Stimulated activated effector memory CD8-positive, alpha-beta T cell treated with anti-CD3 and anti-CD28 coated beads, Interleukin-12 subunit alpha, Interleukin-12 subunit beta, amount 100 ng/mL, for 72 hours (primary cell): ENCODE measurements around the gene FGF22.

ENCODE experiments used
- ATAC-seq: fragments of 150-1000 bp; cut with Tn5 transposase; 2 replicates; pipeline ENCODE4 v1.10.0; 2021
- DNase-seq, 2 donors: peaks; one replicate each; pipeline ENCODE4 v3.0.0; 2021 to 2022; ENCODE audit warnings: low spot score in 2 of 2
- H3K27ac Mint-ChIP-seq: one replicate; pipeline ENCODE4 v1.8.0; 2022; ENCODE audit warnings: mild to moderate bottlenecking, mixed read lengths
- H3K36me3 Mint-ChIP-seq: one replicate; pipeline ENCODE4 v1.8.0; 2022; ENCODE audit warnings: mild to moderate bottlenecking, mixed read lengths
- H3K4me1 Mint-ChIP-seq: one replicate; pipeline ENCODE4 v1.8.0; 2022; ENCODE audit warnings: mixed read lengths
- H3K4me3 Mint-ChIP-seq: one replicate; pipeline ENCODE4 v1.8.0; 2022; ENCODE audit warnings: mild to moderate bottlenecking, mixed read lengths
- H3K9me3 Mint-ChIP-seq: one replicate; pipeline ENCODE4 v1.8.0; 2022; ENCODE audit warnings: mixed read lengths

The FGF22 gene

DNA sequence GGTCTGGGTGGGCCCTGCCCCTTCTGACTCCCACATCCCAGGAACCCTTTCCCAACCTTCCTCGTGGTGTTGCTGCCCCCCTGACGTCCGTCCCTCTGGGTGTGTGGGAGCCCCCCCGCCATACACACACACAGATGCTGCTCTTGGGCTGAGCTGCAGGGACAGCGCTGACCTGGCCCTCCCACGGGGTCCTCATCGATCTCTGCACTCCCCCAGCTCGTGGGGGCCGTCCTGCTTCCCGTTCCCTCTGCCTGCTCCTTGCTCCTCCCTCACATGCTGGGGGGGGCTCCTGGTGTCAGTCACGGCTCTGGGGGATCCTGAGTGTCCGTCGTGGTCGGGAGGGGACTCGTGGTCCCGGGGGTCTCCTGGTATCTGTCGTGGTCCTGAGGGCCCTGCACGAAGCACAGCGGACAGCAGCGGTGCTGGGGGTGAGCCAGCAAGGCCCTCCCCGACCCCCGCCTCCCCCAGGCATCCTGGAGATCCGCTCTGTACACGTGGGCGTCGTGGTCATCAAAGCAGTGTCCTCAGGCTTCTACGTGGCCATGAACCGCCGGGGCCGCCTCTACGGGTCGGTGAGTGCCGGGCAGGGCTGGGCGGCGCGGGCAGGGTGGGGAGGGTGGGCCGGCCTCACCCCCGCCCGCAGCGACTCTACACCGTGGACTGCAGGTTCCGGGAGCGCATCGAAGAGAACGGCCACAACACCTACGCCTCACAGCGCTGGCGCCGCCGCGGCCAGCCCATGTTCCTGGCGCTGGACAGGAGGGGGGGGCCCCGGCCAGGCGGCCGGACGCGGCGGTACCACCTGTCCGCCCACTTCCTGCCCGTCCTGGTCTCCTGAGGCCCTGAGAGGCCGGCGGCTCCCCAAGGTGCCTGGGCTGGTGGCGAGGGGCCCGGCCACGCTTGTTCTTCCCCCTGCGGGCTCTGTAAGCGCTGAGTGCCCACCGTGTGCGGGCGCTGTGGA lies 3.4 kb downstream of the FGF22 start:
- Mint-ChIP-seq H3K36me3 (peaks cover 45% of the 10 kb centered on the region), H3K9me3 (no peaks in the 10 kb centered on the region), H3K27ac (no peak overlapping the region), H3K4me1 (peaks cover 8% of the 10 kb centered on the region), H3K4me3 (no peak overlapping the region)
- DNase-seq (no peak), ATAC-seq (no peak)

- Mint-ChIP-seq H3K9me3 (no peaks in the 10 kb centered on the region), H3K27ac (no peak overlapping the region), H3K4me3 (no peak overlapping the region), H3K4me1 (peaks cover 8% of the 10 kb centered on the region), H3K36me3 (peaks cover 51% of the 10 kb centered on the region)
- ATAC-seq (no peak), DNase-seq (no peak)
These were observed 4.1 kb downstream of the FGF22 start for GRCh38 chr19:643736-644135.

- peak overlapping the region; percentile 37 for H3K27ac Mint-ChIP-seq
- no peak for ATAC-seq
- no peak for DNase-seq
- peaks cover 3% of the 10 kb centered on the region for H3K4me1 Mint-ChIP-seq
- H3K4me3 Mint-ChIP-seq: no peak overlapping the region
- H3K36me3 Mint-ChIP-seq: peaks cover 54% of the 10 kb centered on the region
- H3K9me3 Mint-ChIP-seq: no peaks in the 10 kb centered on the region
These were observed 4.7 kb downstream of the FGF22 start for GRCh38 chr19:644363-644762.

DNA sequence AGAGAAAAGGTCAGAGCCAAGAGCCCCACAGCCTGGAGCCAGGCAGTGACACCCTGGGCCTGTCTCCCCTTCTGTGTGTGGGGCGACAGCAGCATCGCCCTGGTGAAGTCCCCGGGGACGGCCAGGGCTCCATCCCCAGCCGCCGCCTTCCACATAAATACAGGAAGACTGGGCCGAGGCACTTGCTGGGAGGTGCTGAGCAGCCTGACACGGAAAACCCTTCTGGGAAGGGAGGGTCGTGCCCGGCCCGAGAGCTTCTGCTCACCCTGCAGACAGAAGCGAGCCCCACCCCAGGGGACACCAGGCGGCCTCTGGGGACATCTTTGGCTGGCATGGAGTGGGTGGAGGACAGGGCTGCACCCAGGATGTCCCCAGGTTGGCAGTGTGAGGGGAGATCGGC lies 5.1 kb downstream of the FGF22 start:
- no peak for ATAC-seq
- no peak for DNase-seq
- Mint-ChIP-seq H3K9me3 (no peaks in the 10 kb centered on the region), H3K27ac (peak overlapping the region; percentile 37), H3K4me3 (no peak overlapping the region), H3K36me3 (peaks cover 56% of the 10 kb centered on the region), H3K4me1 (no peaks in the 10 kb centered on the region)

DNA sequence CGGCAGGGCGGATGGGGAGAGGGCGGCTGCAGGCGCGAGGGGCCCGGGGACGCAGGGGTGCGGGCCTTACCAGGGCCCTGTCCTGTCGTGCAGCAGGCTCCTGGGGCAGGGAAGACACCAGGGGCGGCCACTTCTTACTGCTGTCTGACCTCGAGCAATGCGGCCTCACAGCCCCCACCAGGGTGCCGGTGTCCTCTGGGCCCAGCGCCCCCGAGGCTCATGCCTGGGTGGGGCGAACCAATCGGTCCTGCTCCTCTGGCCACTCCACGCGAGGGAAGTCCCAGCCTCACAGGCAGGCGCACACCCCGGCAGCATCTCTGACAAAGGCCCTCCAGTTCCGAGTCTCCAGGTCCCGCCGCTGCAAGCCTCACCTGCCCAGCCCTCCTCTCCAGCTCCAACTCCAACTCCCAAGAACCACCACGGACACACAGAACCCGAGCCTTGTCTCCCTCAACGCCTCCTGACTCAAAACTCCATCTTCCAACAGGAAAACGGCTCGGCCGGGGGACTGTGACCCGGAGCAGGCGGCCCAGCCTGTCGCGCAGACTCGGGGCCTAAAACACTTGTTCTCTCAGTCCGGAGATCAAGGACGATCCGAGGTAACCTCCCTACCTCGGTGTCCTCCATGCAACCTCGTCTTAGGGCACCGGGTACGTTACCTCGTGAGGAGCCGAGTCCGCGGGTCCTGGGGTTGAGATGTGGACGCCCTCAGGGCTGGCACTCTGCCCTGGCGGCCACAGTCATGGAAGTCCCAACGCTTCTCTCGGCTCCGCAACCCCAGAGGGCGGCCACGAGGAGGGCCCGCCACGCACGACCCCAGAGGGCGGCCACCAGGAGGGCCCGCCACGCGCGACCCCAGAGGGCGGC lies 6.5 kb downstream of the FGF22 start:
- ATAC-seq (no peak), DNase-seq (no peak)
- Mint-ChIP-seq H3K36me3 (peaks cover 69% of the 10 kb centered on the region), H3K4me1 (no peaks in the 10 kb centered on the region), H3K27ac (no peak overlapping the region), H3K9me3 (no peaks in the 10 kb centered on the region), H3K4me3 (no peak overlapping the region)

- no peak overlapping the region for H3K4me3 Mint-ChIP-seq
- no peak for DNase-seq
- peaks cover 78% of the 10 kb centered on the region for H3K36me3 Mint-ChIP-seq
- H3K4me1 Mint-ChIP-seq: no peaks in the 10 kb centered on the region
- ATAC-seq: no peak
- no peak overlapping the region for H3K27ac Mint-ChIP-seq
- H3K9me3 Mint-ChIP-seq: no peaks in the 10 kb centered on the region
These were observed 7.3 kb downstream of the FGF22 start for GRCh38 chr19:646779-647565.

DNA sequence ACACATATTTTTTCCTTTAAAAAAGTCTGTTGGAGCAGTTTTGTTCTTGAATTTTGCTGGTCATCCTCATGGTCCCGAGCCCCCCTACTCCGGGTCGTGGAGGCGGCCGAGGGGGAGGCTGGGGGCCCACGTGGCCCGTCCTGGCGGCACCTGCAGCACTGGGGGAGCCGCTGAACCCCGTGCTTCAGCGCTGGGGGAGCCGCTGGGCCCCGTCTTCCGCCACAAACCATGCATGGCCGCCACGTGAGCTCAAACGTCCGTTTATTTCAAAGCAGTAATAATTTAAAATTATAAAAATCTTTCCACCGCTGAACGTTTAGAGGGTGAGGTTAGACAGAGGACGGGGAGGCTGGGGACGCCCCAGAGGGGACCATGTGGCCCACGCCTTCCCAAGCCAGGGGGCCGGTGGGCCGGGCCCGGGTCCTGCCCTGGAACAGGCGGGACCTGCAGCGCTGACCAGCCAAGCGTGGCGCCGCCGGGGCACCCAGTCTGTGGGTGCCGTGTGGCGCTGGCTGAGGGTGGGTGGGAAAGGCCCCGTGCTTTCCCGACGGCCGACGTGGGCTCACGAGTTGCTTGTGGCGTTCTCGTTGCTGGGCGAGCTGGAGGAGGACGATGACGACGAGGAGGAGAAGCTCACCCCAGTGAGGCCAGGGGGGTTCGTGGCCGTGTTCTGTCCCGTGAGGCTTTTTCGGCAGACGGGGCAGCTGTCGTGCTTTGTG lies 8.0 kb downstream of the FGF22 start:
- no peak overlapping the region for H3K4me3 Mint-ChIP-seq
- no peaks in the 10 kb centered on the region for H3K4me1 Mint-ChIP-seq
- ATAC-seq: no peak
- H3K9me3 Mint-ChIP-seq: no peaks in the 10 kb centered on the region
- peaks cover 85% of the 10 kb centered on the region for H3K36me3 Mint-ChIP-seq
- no peak overlapping the region for H3K27ac Mint-ChIP-seq
- no peak for DNase-seq

- Mint-ChIP-seq H3K36me3 (peaks cover 91% of the 10 kb centered on the region), H3K9me3 (no peaks in the 10 kb centered on the region), H3K4me3 (no peak overlapping the region), H3K27ac (no peak overlapping the region), H3K4me1 (no peaks in the 10 kb centered on the region)
- ATAC-seq (no peak), DNase-seq (no peak)
These were observed 8.6 kb downstream of the FGF22 start for GRCh38 chr19:648305-648704.

- no peak for DNase-seq
- no peaks in the 10 kb centered on the region for H3K4me1 Mint-ChIP-seq
- ATAC-seq: no peak
- no peak overlapping the region for H3K4me3 Mint-ChIP-seq
- H3K27ac Mint-ChIP-seq: no peak overlapping the region
- H3K9me3 Mint-ChIP-seq: no peaks in the 10 kb centered on the region
- H3K36me3 Mint-ChIP-seq: peaks cover 96% of the 10 kb centered on the region
These were observed 9.5 kb downstream of the FGF22 start for GRCh38 chr19:648904-649801.

- Mint-ChIP-seq H3K4me3 (no peak overlapping the region), H3K36me3 (peaks cover 99% of the 10 kb centered on the region), H3K9me3 (no peaks in the 10 kb centered on the region), H3K27ac (no peak overlapping the region), H3K4me1 (peaks cover 7% of the 10 kb centered on the region)
- ATAC-seq (no peak), DNase-seq (no peak)
These were observed 10.4 kb downstream of the FGF22 start for GRCh38 chr19:650121-650520.

DNA sequence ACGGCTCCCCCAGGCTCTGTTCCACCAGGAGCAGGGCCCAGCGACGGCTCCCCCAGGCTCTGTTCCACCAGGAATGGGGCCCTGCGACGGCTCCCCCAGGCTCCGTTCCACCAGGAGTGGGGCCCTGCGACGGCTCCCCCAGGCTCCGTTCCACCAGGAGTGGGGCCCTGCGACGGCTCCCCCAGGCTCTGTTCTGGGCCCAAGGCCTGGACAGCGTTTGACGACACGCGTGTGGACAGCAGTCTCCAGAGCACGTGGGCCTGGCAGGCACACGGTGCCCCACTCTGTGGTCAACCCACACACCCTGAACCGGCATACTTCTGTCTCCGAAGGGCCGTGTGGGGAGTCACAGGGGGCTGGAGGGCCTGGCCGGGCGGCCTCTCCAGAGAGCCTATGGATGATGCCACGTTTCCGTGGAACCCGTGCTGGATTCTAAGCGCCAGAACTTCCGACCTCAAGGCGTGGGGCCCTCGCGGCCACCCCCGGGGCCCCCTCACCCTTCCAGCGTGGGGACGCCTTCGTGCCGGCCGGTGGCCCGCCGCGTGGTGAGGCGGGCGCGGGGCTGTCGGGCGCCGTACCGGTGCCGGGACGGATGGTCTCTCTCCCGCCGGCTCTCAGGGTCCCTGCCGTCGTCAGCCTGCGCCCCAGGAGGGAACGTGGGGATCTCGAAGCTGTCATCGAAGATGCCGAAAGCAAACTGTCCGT lies 11.6 kb downstream of the FGF22 start:
- no peak overlapping the region for H3K27ac Mint-ChIP-seq
- H3K36me3 Mint-ChIP-seq: peaks cover 99% of the 10 kb centered on the region
- ATAC-seq (no peak), DNase-seq (no peak)
- peaks cover 18% of the 10 kb centered on the region for H3K4me1 Mint-ChIP-seq
- no peak overlapping the region for H3K4me3 Mint-ChIP-seq
- H3K9me3 Mint-ChIP-seq: no peaks in the 10 kb centered on the region

GRCh38 chr19:651991-652390 lies 12.3 kb downstream of the FGF22 start:
- Mint-ChIP-seq H3K9me3 (no peaks in the 10 kb centered on the region), H3K27ac (no peak overlapping the region), H3K4me3 (no peak overlapping the region), H3K36me3 (peaks cover 99% of the 10 kb centered on the region), H3K4me1 (peaks cover 25% of the 10 kb centered on the region)
- DNase-seq: no peak
- ATAC-seq: no peak
